Fibroblast of lung (primary cell): ENCODE results near the gene PPP1R7. TPM values are rescaled to one million over a fixed set of nuclear protein-coding genes. Genes with fewer than 3 reads are reported as not detected.

Experiments used
- DNase-seq, 2 donors: peaks; one replicate each; pipeline versions ENCODE4 v3.0.0 to v3.0.0-alpha.2; 2010; ENCODE audit warnings: low read depth in 2 of 2
- H2AFZ ChIP-seq: 2 replicates; pipeline ENCODE4 v1.5.1; 2012; ENCODE audit warnings: low read length, control low read depth, inconsistent platforms
- H3K27ac ChIP-seq: 2 replicates; pipeline ENCODE4 v1.5.1; 2011; ENCODE audit warnings: low read length, control low read depth; ENCODE audit not compliant: insufficient read depth
- H3K27me3 ChIP-seq: 2 replicates; pipeline ENCODE4 v1.5.1; 2011; ENCODE audit warnings: mild to moderate bottlenecking, low read length; ENCODE audit not compliant: control insufficient read depth, insufficient read depth
- H3K36me3 ChIP-seq: 2 replicates; pipeline ENCODE4 v1.5.1; 2011; ENCODE audit warnings: low read length; ENCODE audit not compliant: control insufficient read depth, insufficient read depth
- H3K4me1 ChIP-seq: 2 replicates; pipeline ENCODE4 v1.5.1; 2011; ENCODE audit warnings: low read length; ENCODE audit not compliant: control insufficient read depth, insufficient read depth; ENCODE audit errors: extremely low read depth
- H3K4me2 ChIP-seq: 2 replicates; pipeline ENCODE4 v1.5.1; 2011; ENCODE audit warnings: low read length, control low read depth; ENCODE audit not compliant: insufficient read depth; ENCODE audit errors: extremely low read depth
- H3K4me3 ChIP-seq, 4 experiments: fragments of 200-600 bp in 1 of 4; sonication (generic) in 1 of 4; replicated peaks in 1 of 4; 2 replicates each; pipeline ENCODE4 v1.5.1; 2011 to 2016; ENCODE audit warnings: low read length in 4 of 4, low read depth in 3 of 4, mild to moderate bottlenecking in 3 of 4, control low read depth in 2 of 4, inconsistent platforms in 1 of 4, mixed read lengths in 1 of 4; ENCODE audit not compliant: insufficient read depth in 1 of 4; ENCODE audit errors: control extremely low read depth in 1 of 4
- H3K79me2 ChIP-seq: 2 replicates; pipeline ENCODE4 v1.5.1; 2012; ENCODE audit warnings: mild to moderate bottlenecking, low read length, inconsistent platforms; ENCODE audit not compliant: control insufficient read depth, insufficient read depth
- H3K9ac ChIP-seq: 2 replicates; pipeline ENCODE4 v1.5.1; 2011; ENCODE audit warnings: mild to moderate bottlenecking, low read length, control low read depth; ENCODE audit not compliant: insufficient read depth
- H3K9me3 ChIP-seq: 2 replicates; pipeline ENCODE4 v1.5.1; 2012; ENCODE audit warnings: low read depth, low read length; ENCODE audit not compliant: control insufficient read depth, insufficient read depth
- H4K20me1 ChIP-seq: 2 replicates; pipeline ENCODE4 v1.5.1; 2011; ENCODE audit warnings: low read length; ENCODE audit not compliant: control insufficient read depth, insufficient read depth; ENCODE audit errors: extremely low read depth
- CTCF ChIP-seq, 2 donors: IDR thresholded peaks in 1 of 2; conservative IDR thresholded peaks in 1 of 2; 1 replicate in 1 of 2; 2 replicates in 1 of 2; pipeline ENCODE4 v1.5.1; 2011 to 2012; ENCODE audit warnings: low read length in 2 of 2, control low read depth in 1 of 2, inconsistent platforms in 1 of 2, low read depth in 1 of 2, mild to moderate bottlenecking in 1 of 2
- EZH2 ChIP-seq: IDR thresholded peaks from 2 replicates; pipeline ENCODE4 v1.5.1; 2012; ENCODE audit warnings: low read length, control low read depth, mild to moderate bottlenecking; ENCODE audit errors: missing control alignments
- polyA plus RNA-seq, 2 donors: library from polyadenylated mRNA; depleted of rRNA in 1 of 2; stranded (reverse) in 1 of 2; unstranded in 1 of 2; fragments of >200 nt; gene quantifications; 2 replicates each; pipeline ENCODE4 v1.2.1, GENCODE V29; 2011 to 2012; ENCODE audit warnings: missing spikeins in 1 of 2
- total RNA-seq: library from RNA; depleted of rRNA; stranded (reverse); fragments of >200 nt; gene quantifications from 2 replicates; pipeline ENCODE4 v1.2.1, GENCODE V29; 2014

Gene PPP1R7
- total and polyA plus RNA-seq, 2 donors (not counting 1 experiment from before 2014, with no cell fraction given), result 70.7 to 141 TPM

- Histone ChIP-seq H3K4me1 (no peaks in the 10 kb centered on the region), H3K36me3 (no peaks in the 10 kb centered on the region), H2AFZ (no peak overlapping the region), H3K9ac (no peak overlapping the region), H3K4me3 (no peak overlapping the region), H3K79me2 (no peaks in the 10 kb centered on the region), H3K27ac (no peak overlapping the region), H3K9me3 (no peaks in the 10 kb centered on the region), H4K20me1 (no peaks in the 10 kb centered on the region), H3K4me2 (no peak overlapping the region), H3K27me3 (no peaks in the 10 kb centered on the region)
- DNase-seq, result no peak
- TF ChIP-seq CTCF (conservative IDR thresholded peaks at IDR 0.05 in 1 of 2, IDR thresholded peaks at IDR 0.05 in 1 of 2; ENCODE audit: low read depth in 1 of 2, low read length in 2 of 2), result no peak
- TF ChIP-seq EZH2, result no peak
These were observed 39.0 kb downstream of the PPP1R7 start for GRCh38 chr2:241189093-241189855.

- DNase-seq, result no peak
- Histone ChIP-seq H3K27me3 (no peaks in the 10 kb centered on the region), H3K4me3 (no peak overlapping the region), H3K36me3 (no peaks in the 10 kb centered on the region), H3K27ac (no peak overlapping the region), H3K4me1 (no peaks in the 10 kb centered on the region), H4K20me1 (no peaks in the 10 kb centered on the region), H2AFZ (no peak overlapping the region), H3K79me2 (no peaks in the 10 kb centered on the region), H3K4me2 (no peak overlapping the region), H3K9me3 (no peaks in the 10 kb centered on the region), H3K9ac (no peak overlapping the region)
- no peak for TF ChIP-seq EZH2
- TF ChIP-seq CTCF (conservative IDR thresholded peaks at IDR 0.05 in 1 of 2, IDR thresholded peaks at IDR 0.05 in 1 of 2; ENCODE audit: low read depth in 1 of 2, low read length in 2 of 2), result no peak
These were observed 39.6 kb downstream of the PPP1R7 start for GRCh38 chr2:241189856-241190201.

DNA sequence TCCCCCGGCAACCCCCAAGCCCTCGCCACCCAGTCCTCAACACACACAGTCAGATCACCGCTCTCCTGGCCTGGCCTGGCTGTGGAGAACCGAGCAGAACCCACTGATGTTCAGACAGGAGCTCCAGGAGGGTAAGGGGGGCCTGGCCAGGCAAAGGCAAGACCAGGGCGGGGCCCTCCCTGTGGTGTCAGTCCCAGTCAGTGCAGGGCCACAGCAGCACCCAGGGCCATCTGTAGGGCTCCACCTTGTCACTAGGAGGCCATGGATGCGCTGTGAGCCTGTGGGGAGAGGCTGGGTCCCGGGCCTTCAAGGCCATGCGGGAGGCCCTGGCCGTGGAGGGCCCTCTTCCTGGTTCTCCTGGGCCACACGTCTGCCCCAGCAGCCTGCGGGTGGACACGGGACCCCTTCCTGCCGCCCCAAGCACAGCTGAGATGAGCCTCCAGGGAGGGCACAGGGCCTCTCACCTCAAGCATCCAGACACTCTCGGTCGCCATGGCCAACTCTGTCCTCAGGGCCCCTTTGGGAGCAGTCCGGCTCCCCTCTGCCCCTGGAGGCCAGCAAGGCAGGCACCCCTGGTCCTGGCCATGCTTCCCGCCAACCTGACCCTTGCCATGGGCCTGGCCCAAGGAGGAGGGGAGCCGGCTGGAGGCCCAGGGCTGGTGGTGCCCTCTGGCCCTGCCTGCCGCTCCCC lies 40.2 kb downstream of the PPP1R7 start:
- Histone ChIP-seq H3K27ac (no peak overlapping the region), H3K36me3 (no peaks in the 10 kb centered on the region), H2AFZ (no peak overlapping the region), H3K27me3 (no peaks in the 10 kb centered on the region), H3K4me3 (no peak overlapping the region), H3K9ac (no peak overlapping the region), H3K9me3 (no peaks in the 10 kb centered on the region), H3K79me2 (no peaks in the 10 kb centered on the region), H3K4me1 (no peaks in the 10 kb centered on the region), H3K4me2 (no peak overlapping the region), H4K20me1 (no peaks in the 10 kb centered on the region)
- TF ChIP-seq CTCF (conservative IDR thresholded peaks at IDR 0.05 in 1 of 2, IDR thresholded peaks at IDR 0.05 in 1 of 2; ENCODE audit: low read depth in 1 of 2, low read length in 2 of 2) (no peak), EZH2 (no peak)
- no peak for DNase-seq
